Fibroblast of pulmonary artery (primary cell): ENCODE results near the gene CLRN2.
"Not testable (repeated sequence)": the region's sequence is repeated elsewhere in the genome, so short reads cannot be mapped to it uniquely, and the experiment has no call there.

Source experiments
- DNase-seq: peaks from one replicate; pipeline ENCODE4 v3.0.0-alpha.2; 2010; ENCODE audit warnings: low read depth
- H3K4me3 ChIP-seq: replicated peaks from 2 replicates; pipeline ENCODE4 v1.5.1; 2011; ENCODE audit warnings: low read depth, mild to moderate bottlenecking, control low read depth, low read length, moderate library complexity
- CTCF ChIP-seq: IDR thresholded peaks from 2 replicates; pipeline ENCODE4 v1.5.1; 2011; ENCODE audit warnings: mild to moderate bottlenecking, control low read depth, low read length, inconsistent platforms; ENCODE audit errors: missing control alignments

CLRN2 gene

DNA sequence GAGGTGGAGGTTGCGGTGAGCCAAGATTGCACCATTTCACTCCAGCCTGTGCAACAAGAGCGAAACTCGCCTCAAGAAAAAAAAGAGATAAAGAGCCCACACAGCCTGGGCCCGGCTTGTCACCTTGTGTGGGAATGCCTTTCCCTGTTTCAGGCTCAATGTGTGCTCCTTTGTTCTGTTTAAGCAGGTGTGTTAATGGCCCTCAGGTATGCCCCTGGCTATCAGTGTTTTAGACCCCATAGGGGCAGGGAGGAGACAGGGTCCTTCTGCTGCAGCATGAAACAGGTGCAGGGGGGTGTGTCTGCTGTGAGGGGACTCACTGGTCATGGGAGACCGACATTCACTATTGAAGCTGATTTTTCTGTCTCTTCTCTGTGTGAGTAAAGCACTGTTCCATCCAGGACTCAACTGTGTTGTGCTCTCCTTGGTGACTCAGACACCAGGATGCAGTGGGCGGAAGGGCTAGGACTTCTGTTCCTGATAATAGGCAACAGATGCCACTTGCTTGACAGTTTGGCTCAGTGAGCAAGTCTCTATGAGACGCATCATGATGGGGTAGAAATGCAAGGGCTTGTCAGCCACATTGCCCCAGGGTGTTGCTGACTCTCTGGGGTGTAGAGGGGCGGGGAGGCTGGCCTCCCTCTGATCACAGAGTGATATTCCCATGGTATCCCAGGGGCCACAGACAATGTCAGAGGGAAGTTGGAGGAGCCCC is 46.4 kb downstream of the CLRN2 start:
- no peak for TF ChIP-seq CTCF
- no peak overlapping the region for H3K4me3 ChIP-seq
- peak; percentile 30 for DNase-seq

- DNase-seq: no peak
- TF ChIP-seq CTCF: no peak
- H3K4me3 ChIP-seq: no peak overlapping the region
These were observed 47.2 kb downstream of the CLRN2 start for GRCh38 chr4:17562157-17562556.

- no peak overlapping the region for H3K4me3 ChIP-seq
- no peak for TF ChIP-seq CTCF
- DNase-seq: no peak
These were observed 50.9 kb downstream of the CLRN2 start for GRCh38 chr4:17565846-17566245.

DNA sequence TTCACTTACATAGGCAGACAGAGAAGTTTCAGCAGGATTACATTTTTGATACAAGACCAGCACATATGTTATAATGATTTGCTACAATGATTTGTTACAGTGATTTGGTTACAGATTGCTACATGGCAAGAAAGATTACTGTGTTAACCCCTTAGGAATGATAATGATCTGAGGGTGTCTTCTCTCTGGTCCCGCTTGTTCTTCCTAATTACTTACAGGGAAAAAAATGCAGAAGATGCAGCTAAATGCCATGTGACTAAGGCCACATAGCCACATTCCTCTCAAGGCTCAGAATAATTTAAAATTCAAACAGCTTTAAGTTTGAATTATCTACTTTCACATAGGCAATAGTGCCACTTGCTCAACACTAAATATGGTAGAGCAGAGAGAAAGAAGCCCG is 52.3 kb downstream of the CLRN2 start:
- TF ChIP-seq CTCF: no peak
- H3K4me3 ChIP-seq: no peak overlapping the region
- DNase-seq: no peak

GRCh38 chr4:17574206-17574605 is 59.2 kb downstream of the CLRN2 start:
- H3K4me3 ChIP-seq: no peak overlapping the region
- no peak for TF ChIP-seq CTCF
- no peak for DNase-seq

- DNase-seq, H3K4me3 ChIP-seq: not testable (repeated sequence)
These were observed 60.2 kb downstream of the CLRN2 start for GRCh38 chr4:17575177-17575576.
